ENCODE measurements around the gene DENND6A. TPM values are rescaled to one million over a fixed set of nuclear protein-coding genes. Genes with fewer than 3 reads are reported as not detected.
A peak's percentile ranks its signal among the peaks of the same experiment; 100 is the strongest.

Gene DENND6A
- total RNA-seq, 2 experiments from 2014 or later = 67.2 to 74.4 TPM

- no peak for TF ChIP-seq CTCF (IDR thresholded peaks at IDR 0.05)
- Mint-ChIP-seq H3K27ac (peak overlapping the region; percentile 28), H3K4me1 (ENCODE audit: low read depth) (peaks cover 20% of the 10 kb centered on the region), H3K9me3 (peaks cover 9% of the 10 kb centered on the region), H3K36me3 (ENCODE audit: low read depth) (peaks cover 93% of the 10 kb centered on the region), H3K27me3 (no peaks in the 10 kb centered on the region), H3K4me3 (no peak overlapping the region)
- H3K27ac ChIP-seq (ENCODE audit: low read depth in 1 of 2, low read length in 2 of 2) = no peak overlapping the region
- H3K27me3 ChIP-seq (ENCODE audit: control insufficient read depth in 1 of 2, insufficient read depth in 2 of 2, low read length in 2 of 2) = no peaks in the 10 kb centered on the region
- H3K9me3 ChIP-seq (ENCODE audit: control insufficient read depth in 1 of 2, insufficient read depth in 1 of 2, low read length in 2 of 2) = peaks cover 0 to 5% of the 10 kb centered on the region in 2 experiments
- intact Hi-C loops (cut with DNase I, micrococcal nuclease) = no loop called here
- ATAC-seq (ENCODE audit: poor library complexity) (no peak), DNase-seq (no peak)
- ChIA-PET CTCF (no interaction called here), POLR2A (no interaction called here)
- no peaks in the 10 kb centered on the region for H3K4me1 ChIP-seq (ENCODE audit: insufficient read depth, low read length)
- H3K4me3 ChIP-seq (ENCODE audit: low read length) = no peak overlapping the region
- H3K36me3 ChIP-seq (ENCODE audit: insufficient read depth, low read length) = peaks cover 54% of the 10 kb centered on the region
Measured at GRCh38 chr3:57652203-57652602, 40.7 kb downstream of the DENND6A start.

DNA sequence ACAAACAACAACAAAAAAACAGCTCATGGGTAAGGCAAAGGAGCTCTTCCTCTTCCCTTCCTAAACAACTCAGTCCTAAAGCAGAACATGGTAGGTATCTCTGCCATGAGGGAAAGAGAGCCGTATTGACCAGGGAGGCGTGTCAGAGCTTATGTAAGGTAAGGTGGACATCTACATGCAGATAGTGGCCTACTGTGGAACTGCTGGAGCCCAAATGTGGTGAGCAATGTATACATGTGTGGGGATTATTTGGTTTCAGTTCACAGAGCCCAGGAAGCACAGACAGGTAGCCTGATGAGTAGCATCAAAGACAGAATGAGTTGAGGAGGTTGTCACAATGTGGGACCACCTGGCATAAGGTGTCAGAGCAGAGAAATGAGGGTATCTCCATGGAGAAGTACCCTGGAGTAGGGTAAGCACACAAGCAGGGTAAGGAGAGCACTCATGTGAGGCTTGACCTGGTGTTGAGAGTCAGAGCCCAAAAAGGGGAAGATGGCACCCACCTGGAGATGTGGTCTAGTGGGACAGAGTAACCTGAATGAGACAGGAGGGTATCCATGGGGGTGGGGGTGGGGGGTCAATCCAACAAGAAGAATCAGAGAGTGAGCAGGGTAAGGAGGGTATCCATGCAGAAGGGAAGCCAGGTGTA is 45.5 kb downstream of the DENND6A start:
- ChIA-PET CTCF (no interaction called here), POLR2A (no interaction called here)
- peaks cover 9% of the 10 kb centered on the region for H3K9me3 Mint-ChIP-seq
- H3K4me3 Mint-ChIP-seq = no peak overlapping the region
- peaks cover 0 to 5% of the 10 kb centered on the region in 2 experiments for H3K9me3 ChIP-seq (ENCODE audit: control insufficient read depth in 1 of 2, insufficient read depth in 1 of 2, low read length in 2 of 2)
- peaks cover 55% of the 10 kb centered on the region for H3K36me3 ChIP-seq (ENCODE audit: insufficient read depth, low read length)
- no peaks in the 10 kb centered on the region for H3K27me3 ChIP-seq (ENCODE audit: control insufficient read depth in 1 of 2, insufficient read depth in 2 of 2, low read length in 2 of 2)
- peak overlapping the region; percentile 62 for H3K27ac Mint-ChIP-seq
- H3K4me1 Mint-ChIP-seq (ENCODE audit: low read depth) = peaks cover 18% of the 10 kb centered on the region
- ATAC-seq (ENCODE audit: poor library complexity) = no peak
- no peak overlapping the region for H3K4me3 ChIP-seq (ENCODE audit: low read length)
- intact Hi-C loops (cut with DNase I, micrococcal nuclease) = loop anchor here (5.0 to 10.0 kb wide), 3 partner anchors 177 to 207 kb away; no protein-coding TSS in a partner anchor
- H3K36me3 Mint-ChIP-seq (ENCODE audit: low read depth) = peaks cover 91% of the 10 kb centered on the region
- H3K4me1 ChIP-seq (ENCODE audit: insufficient read depth, low read length) = no peaks in the 10 kb centered on the region
- no peaks in the 10 kb centered on the region for H3K27me3 Mint-ChIP-seq
- DNase-seq = no peak
- TF ChIP-seq CTCF (IDR thresholded peaks at IDR 0.05) = no peak
- no peak overlapping the region for H3K27ac ChIP-seq (ENCODE audit: low read depth in 1 of 2, low read length in 2 of 2)

GRCh38 chr3:57646723-57647122 is 46.2 kb downstream of the DENND6A start:
- ChIA-PET POLR2A (no interaction called here), CTCF (no interaction called here)
- TF ChIP-seq CTCF (IDR thresholded peaks at IDR 0.05) = no peak
- Mint-ChIP-seq H3K4me1 (ENCODE audit: low read depth) (peaks cover 18% of the 10 kb centered on the region), H3K36me3 (ENCODE audit: low read depth) (peaks cover 93% of the 10 kb centered on the region), H3K9me3 (peaks cover 9% of the 10 kb centered on the region), H3K27me3 (no peaks in the 10 kb centered on the region), H3K4me3 (no peak overlapping the region), H3K27ac (peak overlapping the region; percentile 62)
- Histone ChIP-seq H3K4me1 (ENCODE audit: insufficient read depth, low read length) (no peaks in the 10 kb centered on the region), H3K4me3 (ENCODE audit: low read length) (no peak overlapping the region), H3K9me3 (ENCODE audit: control insufficient read depth in 1 of 2, insufficient read depth in 1 of 2, low read length in 2 of 2) (peaks cover 0 to 5% of the 10 kb centered on the region in 2 experiments), H3K27ac (ENCODE audit: low read depth in 1 of 2, low read length in 2 of 2) (no peak overlapping the region), H3K36me3 (ENCODE audit: insufficient read depth, low read length) (peaks cover 54% of the 10 kb centered on the region), H3K27me3 (ENCODE audit: control insufficient read depth in 1 of 2, insufficient read depth in 2 of 2, low read length in 2 of 2) (no peaks in the 10 kb centered on the region)
- intact Hi-C loops (cut with DNase I, micrococcal nuclease) = loop anchor here (5.0 to 10.0 kb wide), 3 partner anchors 178 to 208 kb away; no protein-coding TSS in a partner anchor
- ATAC-seq (ENCODE audit: poor library complexity) (peak; percentile 52), DNase-seq (peak in 3 of 14 experiments; percentile 25 to 36 (median 32))

Measured in CD4-positive, alpha-beta T cell (primary cell).